Trophoblast cell (in vitro differentiated cells and primary cell): Measurements from ENCODE around the gene PKMYT1.

Experiments used
- DNase-seq, 2 donors: peaks; one replicate each; pipeline ENCODE4 v3.0.0-alpha.2; 2016
- H2AFZ ChIP-seq: 2 replicates; pipeline ENCODE4 v1.6.1; 2013; ENCODE audit warnings: low read length, moderate library complexity, mild to moderate bottlenecking; ENCODE audit not compliant: insufficient read depth, poor library complexity
- H2AK5ac ChIP-seq: 2 replicates; pipeline ENCODE4 v1.6.1; 2013; ENCODE audit warnings: mild to moderate bottlenecking, low read length
- H2BK120ac ChIP-seq: 2 replicates; pipeline ENCODE4 v1.6.1; 2013; ENCODE audit warnings: low read length, mild to moderate bottlenecking, moderate library complexity; ENCODE audit not compliant: insufficient read depth, poor library complexity
- H2BK12ac ChIP-seq: 2 replicates; pipeline ENCODE4 v1.6.1; 2013; ENCODE audit warnings: mild to moderate bottlenecking, low read length, moderate library complexity
- H2BK5ac ChIP-seq: 2 replicates; pipeline ENCODE4 v1.6.1; 2013; ENCODE audit warnings: low read length, low read depth, moderate library complexity, mild to moderate bottlenecking; ENCODE audit not compliant: poor library complexity
- H3K14ac ChIP-seq: 2 replicates; pipeline ENCODE4 v1.6.1; 2013; ENCODE audit warnings: mild to moderate bottlenecking, low read length
- H3K18ac ChIP-seq: 2 replicates; pipeline ENCODE4 v1.6.1; 2013; ENCODE audit warnings: mild to moderate bottlenecking, low read length
- H3K23ac ChIP-seq: 2 replicates; pipeline ENCODE4 v1.6.1; 2013; ENCODE audit warnings: low read length
- H3K27ac ChIP-seq: 2 replicates; pipeline ENCODE4 v1.5.1; 2013; ENCODE audit warnings: low read depth, mild to moderate bottlenecking, inconsistent platforms, low read length, moderate library complexity
- H3K27me3 ChIP-seq: 2 replicates; pipeline ENCODE4 v1.6.1; 2013; ENCODE audit warnings: inconsistent platforms, mild to moderate bottlenecking, low read length, moderate library complexity; ENCODE audit not compliant: insufficient read depth
- H3K36me3 ChIP-seq, 2 experiments: 1 replicate in 1 of 2; 2 replicates in 1 of 2; pipeline ENCODE4 v1.6.1; 2013; ENCODE audit warnings: low read length in 2 of 2, mild to moderate bottlenecking in 2 of 2, moderate library complexity in 1 of 2; ENCODE audit not compliant: insufficient read depth in 2 of 2, control insufficient read depth in 1 of 2
- H3K4ac ChIP-seq: 2 replicates; pipeline ENCODE4 v1.6.1; 2013; ENCODE audit warnings: low read depth, mild to moderate bottlenecking, low read length, moderate library complexity
- H3K4me1 ChIP-seq, 2 experiments: 1 replicate in 1 of 2; 2 replicates in 1 of 2; pipeline ENCODE4 v1.6.1; 2013; ENCODE audit warnings: low read length in 2 of 2, mild to moderate bottlenecking in 2 of 2, moderate library complexity in 1 of 2; ENCODE audit not compliant: insufficient read depth in 2 of 2, control insufficient read depth in 1 of 2
- H3K4me2 ChIP-seq: 2 replicates; pipeline ENCODE4 v1.6.1; 2013; ENCODE audit warnings: inconsistent platforms, mild to moderate bottlenecking, low read length, moderate library complexity
- H3K4me3 ChIP-seq: 2 replicates; pipeline ENCODE4 v1.5.1; 2013; ENCODE audit warnings: mild to moderate bottlenecking, low read depth, low read length, inconsistent platforms
- H3K79me1 ChIP-seq: one replicate; pipeline ENCODE4 v1.6.1; 2013; ENCODE audit warnings: low read length
- H3K79me2 ChIP-seq: 2 replicates; pipeline ENCODE4 v1.6.1; 2013; ENCODE audit warnings: low read length, mild to moderate bottlenecking; ENCODE audit not compliant: control insufficient read depth, insufficient read depth, poor library complexity
- H3K9ac ChIP-seq: 2 replicates; pipeline ENCODE4 v1.6.1; 2013; ENCODE audit warnings: mild to moderate bottlenecking, low read length
- H3K9me3 ChIP-seq: 2 replicates; pipeline ENCODE4 v1.6.1; 2013; ENCODE audit warnings: low read depth, mild to moderate bottlenecking, control low read depth, inconsistent platforms, low read length; ENCODE audit not compliant: insufficient read depth
- H4K12ac ChIP-seq: 2 replicates; pipeline ENCODE4 v1.6.1; 2013; ENCODE audit warnings: low read depth, mild to moderate bottlenecking, low read length, moderate library complexity
- H4K8ac ChIP-seq: 2 replicates; pipeline ENCODE4 v1.6.1; 2013; ENCODE audit warnings: low read depth, mild to moderate bottlenecking, low read length, moderate library complexity
- H4K91ac ChIP-seq: one replicate; pipeline ENCODE4 v1.6.1; 2013; ENCODE audit warnings: low read depth, mild to moderate bottlenecking, low read length, moderate library complexity
- WGBS: extraction: QIAGEN DNeasy Blood & Tissue Kit; methylation state at CpG from one replicate; pipeline ENCODE4 v1.1.7; 2013; ENCODE audit warnings: missing lambda C conversion rate; ENCODE audit not compliant: insufficient read length, insufficient coverage; ENCODE audit errors: extremely low coverage; 5-methylcytosine and 5-hydroxymethylcytosine counted together

Gene PKMYT1

GRCh38 chr16:2971985-2972784 is 8.1 kb downstream of the PKMYT1 start:
- Histone ChIP-seq H2AK5ac (no peak overlapping the region), H4K12ac (no peak overlapping the region), H3K79me1 (peaks cover 5% of the 10 kb centered on the region), H2BK5ac (no peak overlapping the region), H3K4me1 (peaks cover 12 to 20% of the 10 kb centered on the region in 2 experiments), H3K4me3 (no peak overlapping the region), H2BK120ac (no peak overlapping the region), H3K27me3 (no peaks in the 10 kb centered on the region), H3K4ac (no peak overlapping the region), H3K79me2 (peaks cover 2% of the 10 kb centered on the region), H3K9me3 (no peaks in the 10 kb centered on the region), H2BK12ac (no peak overlapping the region), H3K36me3 (peaks cover 49 to 54% of the 10 kb centered on the region in 2 experiments), H2AFZ (no peak overlapping the region), H3K27ac (no peak overlapping the region), H3K14ac (no peak overlapping the region), H3K18ac (no peak overlapping the region), H4K8ac (no peak overlapping the region), H4K91ac (no peak overlapping the region), H3K23ac (no peak overlapping the region), H3K9ac (no peak overlapping the region), H3K4me2 (no peak overlapping the region)
- no CpG with 5 or more reads among the region's 15 CpGs for WGBS
- DNase-seq: no peak

- peaks cover 12 to 20% of the 10 kb centered on the region in 2 experiments for H3K4me1 ChIP-seq
- no CpG with 5 or more reads among the region's 35 CpGs for WGBS
- H2AFZ ChIP-seq: no peak overlapping the region
- no peak overlapping the region for H3K18ac ChIP-seq
- no peak overlapping the region for H4K12ac ChIP-seq
- peaks cover 44 to 46% of the 10 kb centered on the region in 2 experiments for H3K36me3 ChIP-seq
- no peak overlapping the region for H3K4me2 ChIP-seq
- no peak overlapping the region for H2AK5ac ChIP-seq
- no peak overlapping the region for H2BK5ac ChIP-seq
- H3K27ac ChIP-seq: no peak overlapping the region
- peaks cover 5% of the 10 kb centered on the region for H3K79me1 ChIP-seq
- no peak overlapping the region for H3K4me3 ChIP-seq
- H3K79me2 ChIP-seq: peaks cover 2% of the 10 kb centered on the region
- H3K14ac ChIP-seq: no peak overlapping the region
- H3K27me3 ChIP-seq: no peaks in the 10 kb centered on the region
- no peak overlapping the region for H4K8ac ChIP-seq
- no peaks in the 10 kb centered on the region for H3K9me3 ChIP-seq
- H2BK12ac ChIP-seq: no peak overlapping the region
- H3K4ac ChIP-seq: no peak overlapping the region
- no peak overlapping the region for H2BK120ac ChIP-seq
- no peak overlapping the region for H4K91ac ChIP-seq
- no peak for DNase-seq
- no peak overlapping the region for H3K23ac ChIP-seq
- no peak overlapping the region for H3K9ac ChIP-seq
Observed at GRCh38 chr16:2971134-2971984, 8.9 kb downstream of the PKMYT1 start.

DNA sequence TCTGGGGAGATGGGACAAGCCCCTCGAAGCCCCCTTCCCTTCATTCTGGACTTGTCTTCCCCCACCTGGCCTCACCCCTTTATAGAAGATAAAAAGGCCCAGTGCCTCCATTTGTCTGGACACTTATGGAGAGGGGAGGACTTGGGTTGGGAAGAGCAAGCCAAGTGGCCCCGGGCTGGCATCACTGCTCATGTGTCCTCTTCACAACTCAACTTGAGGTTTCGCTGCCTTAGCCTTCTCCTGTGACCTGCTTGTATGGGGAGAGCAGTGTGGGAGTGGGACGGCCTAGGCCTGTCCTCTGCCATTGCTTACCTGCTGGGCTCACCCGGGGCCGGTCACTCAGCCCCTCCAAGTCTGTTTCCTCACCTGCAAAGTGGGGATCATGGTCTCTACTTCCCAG is 9.7 kb downstream of the PKMYT1 start:
- Histone ChIP-seq H3K4me1 (peaks cover 12 to 20% of the 10 kb centered on the region in 2 experiments), H3K23ac (no peak overlapping the region), H2BK5ac (no peak overlapping the region), H3K18ac (no peak overlapping the region), H4K12ac (no peak overlapping the region), H3K27me3 (no peaks in the 10 kb centered on the region), H2AK5ac (no peak overlapping the region), H3K9ac (no peak overlapping the region), H3K79me1 (peaks cover 5% of the 10 kb centered on the region), H3K4me2 (peak overlapping the region; percentile 96), H3K4ac (no peak overlapping the region), H3K36me3 (peaks cover 37 to 39% of the 10 kb centered on the region in 2 experiments), H3K9me3 (no peaks in the 10 kb centered on the region), H3K27ac (no peak overlapping the region), H3K14ac (no peak overlapping the region), H3K4me3 (no peak overlapping the region), H2AFZ (no peak overlapping the region), H4K91ac (no peak overlapping the region), H2BK120ac (no peak overlapping the region), H2BK12ac (no peak overlapping the region), H3K79me2 (peaks cover 2% of the 10 kb centered on the region), H4K8ac (no peak overlapping the region)
- WGBS: no CpG with 5 or more reads among the region's 6 CpGs
- DNase-seq: no peak

GRCh38 chr16:2969545-2970521 is 10.4 kb downstream of the PKMYT1 start:
- Histone ChIP-seq H3K79me2 (peaks cover 2% of the 10 kb centered on the region), H2BK12ac (no peak overlapping the region), H2AFZ (peak overlapping the region; percentile 42), H3K79me1 (peaks cover 5% of the 10 kb centered on the region), H3K23ac (no peak overlapping the region), H3K14ac (peak overlapping the region; percentile 70), H3K4ac (peak overlapping the region; percentile 37), H2BK120ac (peak overlapping the region; percentile 29), H3K27me3 (no peaks in the 10 kb centered on the region), H2BK5ac (peak overlapping the region; percentile 13), H3K27ac (no peak overlapping the region), H3K9me3 (no peaks in the 10 kb centered on the region), H3K36me3 (peaks cover 29 to 32% of the 10 kb centered on the region in 2 experiments), H3K9ac (peak overlapping the region; percentile 80), H3K4me2 (peak overlapping the region; percentile 96), H4K12ac (peak overlapping the region; percentile 16), H4K8ac (peak overlapping the region; percentile 46), H3K4me3 (peak overlapping the region; percentile 88), H4K91ac (peak overlapping the region; percentile 66), H2AK5ac (peak overlapping the region; percentile 61), H3K4me1 (peaks cover 14 to 20% of the 10 kb centered on the region in 2 experiments), H3K18ac (peak overlapping the region; percentile 80)
- WGBS: no CpG with 5 or more reads among the region's 83 CpGs
- DNase-seq: peak in 1 of 2 donors; percentile 21
